HG03060 (cell line): ENCODE measurements around the gene RAB20.
A peak's percentile ranks its signal among the peaks of the same experiment; 100 is the strongest.
"Not testable (repeated sequence)": the region's sequence is repeated elsewhere in the genome, so short reads cannot be mapped to it uniquely, and the experiment has no call there.

Source experiments
- ATAC-seq: cut with Tn5 transposase; IDR thresholded peaks from one replicate; pipeline ENCODE4 v1.9.1; 2021; ENCODE audit warnings: low read depth, moderate number of reproducible peaks; ENCODE audit not compliant: unreplicated experiment

The RAB20 gene

GRCh38 chr13:110516500-110516899, 45.0 kb downstream of the RAB20 start:
- no peak for ATAC-seq

- ATAC-seq = no peak
Observed at GRCh38 chr13:110512198-110512740, 49.3 kb downstream of the RAB20 start.

DNA sequence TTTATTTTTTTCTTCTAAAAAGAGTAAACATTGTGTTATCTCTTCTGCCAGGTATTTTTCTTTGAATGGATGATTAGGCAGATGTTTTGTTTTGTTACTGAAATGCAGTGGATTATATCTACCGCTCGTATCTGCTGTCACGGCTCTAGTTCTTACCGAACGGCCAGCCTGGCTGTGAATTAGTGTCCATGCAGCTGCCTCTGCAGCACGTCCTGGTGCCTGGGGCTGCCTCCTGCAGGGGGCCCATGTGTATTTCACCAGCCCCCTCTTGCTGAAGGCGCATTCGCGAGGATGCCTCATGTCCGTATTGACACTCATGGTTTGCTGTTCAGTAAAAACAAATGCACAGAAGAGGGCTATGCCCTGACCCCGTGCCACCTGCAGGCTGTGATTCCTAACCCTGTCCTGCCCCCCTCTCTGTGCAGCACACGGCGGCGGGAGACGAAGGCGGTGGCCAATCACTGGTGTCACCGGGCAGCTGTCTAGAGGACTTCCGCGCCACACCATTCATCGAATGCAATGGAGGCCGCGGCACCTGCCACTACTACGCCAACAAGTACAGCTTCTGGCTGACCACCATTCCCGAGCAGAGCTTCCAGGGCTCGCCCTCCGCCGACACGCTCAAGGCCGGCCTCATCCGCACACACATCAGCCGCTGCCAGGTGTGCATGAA, 49.9 kb downstream of the RAB20 start:
- no peak for ATAC-seq

GRCh38 chr13:110509971-110510786, 51.3 kb downstream of the RAB20 start:
- ATAC-seq = peak; percentile 55

- no peak for ATAC-seq
Observed at GRCh38 chr13:110509478-110509926, 52.0 kb downstream of the RAB20 start.

GRCh38 chr13:110507678-110508381, 53.7 kb downstream of the RAB20 start:
- ATAC-seq = no peak

DNA sequence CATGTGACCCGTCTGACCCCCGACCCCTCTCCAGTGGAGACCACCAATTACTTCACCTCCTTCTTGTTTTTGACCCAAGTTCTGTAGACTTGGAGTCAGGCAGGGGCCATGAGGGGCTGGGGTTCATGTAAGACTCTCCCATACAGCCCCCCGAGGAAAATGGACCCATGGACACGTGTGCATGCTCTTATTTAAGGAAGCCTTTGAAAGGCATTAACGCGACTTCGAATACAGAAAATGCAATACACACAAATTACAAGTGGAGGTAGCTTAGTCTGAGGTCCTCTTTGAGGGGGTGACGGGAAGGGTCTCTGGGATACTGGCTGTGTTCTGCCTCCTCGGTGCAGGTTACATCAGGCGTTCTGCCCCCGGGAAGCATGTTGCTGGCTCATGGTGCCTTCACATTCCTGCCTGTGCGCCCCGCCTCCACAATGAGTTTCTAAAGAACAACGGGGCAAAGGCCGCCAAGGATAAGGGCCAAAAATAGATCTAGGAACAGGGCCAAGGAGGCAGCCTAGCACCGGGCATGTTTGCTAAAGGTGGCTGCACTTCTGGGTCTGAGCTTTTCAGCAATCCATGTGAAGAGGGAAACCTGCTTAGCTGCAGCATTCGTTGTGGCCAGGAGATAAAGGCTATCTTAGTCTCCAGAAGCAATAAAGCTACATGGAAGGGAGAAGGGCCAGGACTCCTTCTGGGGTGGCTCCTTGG, 54.5 kb downstream of the RAB20 start:
- ATAC-seq = no peak

- ATAC-seq = no peak
Observed at GRCh38 chr13:110506396-110506795, 55.1 kb downstream of the RAB20 start.

DNA sequence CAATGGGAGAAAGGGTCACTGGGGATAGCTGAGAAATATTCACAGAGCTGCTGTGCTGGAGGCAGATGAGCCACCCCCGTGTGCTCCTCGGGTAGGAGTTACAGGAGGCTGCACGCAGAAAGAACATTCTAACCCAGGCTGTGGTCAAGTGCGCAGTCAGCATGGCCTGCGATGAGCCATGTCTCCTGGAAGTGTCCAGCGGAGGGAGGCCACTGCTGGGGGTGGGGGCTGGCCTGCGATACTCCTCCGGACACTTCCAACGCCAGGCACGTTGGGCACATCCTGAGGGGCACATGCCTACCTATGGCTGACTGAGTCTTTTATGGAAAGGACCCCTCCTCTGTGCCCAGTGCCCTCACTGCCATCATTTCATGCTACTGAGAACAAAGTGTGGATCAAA, 55.9 kb downstream of the RAB20 start:
- ATAC-seq = no peak

DNA sequence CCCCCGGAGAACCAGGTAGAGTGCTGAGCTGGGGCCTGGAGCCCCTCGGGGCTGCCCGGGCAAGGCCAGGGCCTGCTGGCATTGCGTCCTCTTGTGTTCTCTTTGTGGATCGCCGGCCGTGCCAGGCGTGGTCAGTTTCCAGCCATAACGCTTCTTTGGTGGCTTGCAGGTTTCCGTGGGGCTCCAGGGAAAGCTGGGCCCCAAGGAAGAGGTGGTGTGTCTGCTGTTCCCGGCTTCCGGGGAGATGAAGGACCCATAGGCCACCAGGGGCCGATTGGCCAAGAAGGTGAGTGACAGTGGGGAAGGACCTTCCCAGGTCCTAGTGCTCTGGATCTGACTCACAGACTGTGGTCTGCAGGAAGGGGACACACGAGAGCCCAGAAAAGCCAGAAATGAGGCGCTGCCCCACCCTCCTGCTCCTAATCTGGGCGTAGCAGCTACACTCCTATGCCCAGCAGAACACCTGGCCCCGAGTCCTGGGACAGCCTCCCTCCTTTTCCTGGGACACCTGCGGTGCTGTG, 57.5 kb downstream of the RAB20 start:
- ATAC-seq = no peak

- no peak for ATAC-seq
Observed at GRCh38 chr13:110503037-110503901, 58.3 kb downstream of the RAB20 start.

- ATAC-seq = no peak
Observed at GRCh38 chr13:110501188-110501587, 60.3 kb downstream of the RAB20 start.

GRCh38 chr13:110500341-110500740, 61.2 kb downstream of the RAB20 start:
- no peak for ATAC-seq

DNA sequence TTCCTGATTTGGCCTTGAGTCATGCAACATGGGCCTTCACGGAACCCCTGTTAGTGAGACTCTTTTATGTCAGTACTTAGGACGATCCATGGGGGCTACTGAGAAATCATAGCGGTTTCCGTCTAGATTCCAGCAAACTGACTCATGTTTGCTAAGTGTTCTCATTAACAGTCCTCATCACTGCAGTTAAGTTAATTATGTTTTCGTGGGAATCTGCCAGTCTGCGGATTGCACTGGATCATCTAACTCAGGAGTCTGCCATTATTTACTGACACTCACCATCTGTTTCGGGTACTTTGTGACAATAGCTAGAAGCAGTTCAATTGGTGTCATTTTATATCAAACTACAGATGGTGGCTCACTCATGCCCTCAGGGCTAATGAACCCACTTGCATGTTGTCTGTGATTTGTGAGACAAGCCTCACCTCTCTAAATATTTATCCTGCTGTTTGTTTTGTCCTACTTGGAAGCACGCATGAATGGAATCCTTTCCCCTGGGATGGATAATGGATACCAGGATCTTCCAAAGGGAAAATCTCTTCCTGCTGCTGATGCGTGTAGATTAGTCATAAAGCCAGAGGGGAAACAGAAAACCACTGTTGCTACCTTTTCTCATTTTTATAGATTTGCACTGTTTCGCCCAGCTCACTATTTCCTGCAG, 61.8 kb downstream of the RAB20 start:
- no peak for ATAC-seq

DNA sequence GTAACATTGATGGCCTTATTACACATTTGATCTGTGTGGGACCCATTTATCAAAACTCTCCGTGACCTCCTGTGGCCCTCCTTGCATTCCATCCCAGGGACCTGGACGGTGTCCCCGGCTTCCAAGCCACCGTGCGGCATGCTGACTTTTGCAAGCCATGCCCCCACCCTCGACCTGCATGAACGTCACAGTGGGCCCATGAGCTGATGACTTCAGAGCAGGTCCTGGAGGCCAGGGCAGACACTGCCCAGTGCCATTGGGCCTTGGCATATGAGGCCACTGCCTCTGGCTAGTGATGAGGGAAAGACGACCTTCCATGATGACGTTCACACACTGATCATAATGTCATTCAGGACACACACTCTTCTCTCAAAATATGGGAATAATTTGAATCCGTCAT, 62.8 kb downstream of the RAB20 start:
- no peak for ATAC-seq

DNA sequence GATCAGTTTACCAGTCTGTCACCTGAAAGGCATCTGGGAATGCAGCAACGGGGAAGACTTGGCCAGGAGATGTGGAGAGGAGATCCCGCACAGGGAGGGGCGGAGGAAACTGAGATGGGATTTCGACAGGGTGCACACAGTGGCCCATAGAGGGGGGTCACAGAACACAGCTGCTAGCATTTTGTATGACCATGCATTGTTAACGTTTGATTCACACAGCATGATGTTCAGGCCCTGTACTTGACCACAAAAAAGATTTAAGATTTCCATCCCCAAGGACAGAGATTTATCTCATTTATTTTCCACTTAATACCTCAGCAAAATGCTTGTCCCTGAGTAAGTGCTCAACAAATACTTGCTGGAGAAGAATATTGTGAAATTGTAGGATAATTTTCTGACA, 63.2 kb downstream of the RAB20 start:
- no peak for ATAC-seq

DNA sequence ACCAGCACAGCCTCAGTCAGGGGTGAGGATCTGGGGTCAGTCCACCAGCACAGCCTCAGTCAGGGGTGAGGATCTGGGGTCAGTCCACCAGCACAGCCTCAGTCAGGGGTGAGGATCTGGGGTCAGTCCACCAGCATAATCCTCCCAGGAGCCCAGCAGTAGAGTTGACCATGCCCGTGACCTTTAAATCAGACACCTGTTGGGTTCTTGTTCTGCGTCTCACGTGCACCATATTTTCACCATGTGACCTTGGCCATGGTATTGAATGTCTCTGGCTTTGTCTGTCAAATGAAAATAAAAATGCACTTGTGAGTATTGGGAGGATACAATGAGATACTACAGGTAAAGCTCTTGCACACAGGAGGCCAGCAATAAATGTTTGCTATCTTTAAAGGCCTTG, 63.6 kb downstream of the RAB20 start:
- ATAC-seq = not testable (repeated sequence)

GRCh38 chr13:110497003-110497402, 64.5 kb downstream of the RAB20 start:
- no peak for ATAC-seq

- ATAC-seq = no peak
Observed at GRCh38 chr13:110496281-110496680, 65.2 kb downstream of the RAB20 start.
